Keratinocyte (primary cell): Measurements from ENCODE around the gene NFATC2.

ENCODE experiments used
- CTCF ChIP-seq, 3 experiments: IDR thresholded peaks in 1 of 3; conservative IDR thresholded peaks in 1 of 3; optimal IDR thresholded peaks in 1 of 3; 2 replicates in 2 of 3; 3 replicates in 1 of 3; pipeline versions ENCODE3 to v1.5.1; 2011; ENCODE audit warnings: low read length in 3 of 3, mild to moderate bottlenecking in 3 of 3, moderate library complexity in 2 of 3, control low read depth in 1 of 3, inconsistent platforms in 1 of 3; ENCODE audit not compliant: insufficient read depth in 2 of 3; ENCODE audit errors: extremely low read depth in 1 of 3
- EZH2 ChIP-seq: IDR thresholded peaks from one replicate; pipeline ENCODE4 v1.6.1; 2012; ENCODE audit warnings: inconsistent platforms, mild to moderate bottlenecking, low read length, moderate library complexity

- no peak for TF ChIP-seq CTCF (optimal IDR thresholded peaks at IDR 0.05 in 1 of 3, IDR thresholded peaks at IDR 0.05 in 1 of 3, conservative IDR thresholded peaks at IDR 0.05 in 1 of 3; ENCODE audit: extremely low read depth in 1 of 3, insufficient read depth in 2 of 3, low read length in 3 of 3)
- TF ChIP-seq EZH2 = no peak
Observed at GRCh38 chr20:51434026-51434425, 108.5 kb downstream of the NFATC2 start.
